TTC549 (cell line): ENCODE measurements around the gene SETD7.
"Not testable (repeated sequence)": the region's sequence is repeated elsewhere in the genome, so short reads cannot be mapped to it uniquely, and the experiment has no call there.

Experiments used
- FAIRE-seq: peaks from 2 replicates; lab custom pipeline; 2012; peaks lifted over from hg19 to GRCh38; lab: Jason Lieb, UNC

Gene SETD7

GRCh38 chr4:139508581-139509237, 47.3 kb downstream of the SETD7 start:
- no peak for FAIRE-seq

DNA sequence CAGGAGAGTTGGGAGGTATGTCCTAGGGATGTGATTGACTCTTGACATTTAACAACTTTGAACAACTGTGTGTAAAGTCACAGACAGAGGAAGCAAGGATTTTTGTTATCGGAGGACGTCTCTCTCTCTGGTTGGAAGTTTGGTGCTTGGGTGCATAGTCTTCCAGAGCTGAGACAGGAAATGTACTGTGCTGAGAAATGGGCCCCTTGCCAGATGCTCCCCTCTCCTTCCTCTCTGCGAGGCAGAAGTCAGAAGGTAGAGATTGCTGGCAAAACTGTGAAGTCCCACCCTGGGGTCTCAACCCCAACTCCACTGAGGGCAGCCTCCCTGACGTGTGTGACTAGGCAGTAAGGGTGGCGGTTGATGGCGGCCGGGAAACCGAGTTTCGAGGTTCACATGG, 49.2 kb downstream of the SETD7 start:
- no peak for FAIRE-seq

GRCh38 chr4:139503622-139504166, 52.3 kb downstream of the SETD7 start:
- no peak for FAIRE-seq

DNA sequence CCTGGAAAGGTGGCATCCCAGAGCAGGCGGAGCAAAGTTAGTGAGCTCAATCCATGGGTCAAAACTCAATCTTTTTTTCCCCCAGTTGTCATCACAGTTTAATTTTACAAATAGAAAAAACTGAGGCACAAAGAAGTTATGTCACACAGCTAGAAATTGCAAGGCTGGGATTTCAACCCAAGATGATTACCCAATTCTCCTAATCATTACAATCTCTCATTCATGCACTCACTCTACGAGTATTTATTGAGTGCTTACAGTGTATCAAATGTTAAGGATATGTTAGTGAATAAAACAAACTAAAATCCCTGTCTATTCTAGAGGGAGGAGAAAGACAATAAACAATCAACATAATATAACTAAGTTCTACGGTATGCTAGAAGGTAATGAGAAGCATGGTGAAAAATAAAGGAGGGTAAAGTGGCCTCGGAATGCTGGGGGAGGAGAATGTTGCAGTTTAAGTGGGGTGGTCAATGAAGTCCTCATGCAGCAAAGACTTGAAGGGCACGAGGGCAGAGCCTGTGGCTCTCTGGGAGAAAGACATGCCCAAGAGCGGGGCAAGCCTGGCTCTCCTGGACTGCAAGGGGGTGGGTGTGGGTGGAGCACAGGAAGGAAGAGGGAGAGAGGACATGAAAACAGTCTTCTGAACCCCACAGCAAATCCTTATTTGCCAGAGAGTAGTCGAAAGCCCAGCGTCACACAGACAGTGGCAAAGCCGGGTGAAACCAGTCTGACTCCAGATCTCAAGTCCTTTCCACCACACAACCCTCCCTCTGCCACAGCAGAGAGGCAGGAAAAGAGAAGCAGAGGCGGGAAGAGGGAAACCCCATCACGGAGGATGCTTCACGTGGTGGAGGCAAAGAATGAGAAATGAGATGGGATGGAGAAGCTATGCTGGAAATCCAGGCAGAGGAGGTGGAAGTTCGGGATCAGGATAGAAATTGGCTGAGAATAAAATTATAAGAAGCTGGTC, 53.8 kb downstream of the SETD7 start:
- no peak for FAIRE-seq

GRCh38 chr4:139501527-139501926, 54.5 kb downstream of the SETD7 start:
- FAIRE-seq = no peak

DNA sequence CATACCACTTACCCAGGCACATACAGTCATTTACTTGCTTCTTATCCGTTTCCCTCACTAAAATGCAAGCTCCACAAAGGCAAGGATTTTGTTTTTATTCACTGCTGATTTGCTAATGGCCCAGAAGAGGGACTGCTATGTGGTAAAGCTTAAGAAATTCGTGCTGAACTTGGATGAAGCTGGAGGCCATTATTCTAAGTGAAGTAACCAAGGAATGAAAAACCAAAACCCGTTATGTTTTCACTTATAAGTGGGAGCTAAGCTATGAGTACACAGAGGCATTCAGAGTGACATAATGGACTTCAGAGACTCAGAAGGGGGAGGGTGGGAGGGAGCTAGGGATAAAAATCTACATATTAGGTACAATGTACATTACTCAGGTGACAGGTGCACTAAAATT, 54.9 kb downstream of the SETD7 start:
- FAIRE-seq = no peak

DNA sequence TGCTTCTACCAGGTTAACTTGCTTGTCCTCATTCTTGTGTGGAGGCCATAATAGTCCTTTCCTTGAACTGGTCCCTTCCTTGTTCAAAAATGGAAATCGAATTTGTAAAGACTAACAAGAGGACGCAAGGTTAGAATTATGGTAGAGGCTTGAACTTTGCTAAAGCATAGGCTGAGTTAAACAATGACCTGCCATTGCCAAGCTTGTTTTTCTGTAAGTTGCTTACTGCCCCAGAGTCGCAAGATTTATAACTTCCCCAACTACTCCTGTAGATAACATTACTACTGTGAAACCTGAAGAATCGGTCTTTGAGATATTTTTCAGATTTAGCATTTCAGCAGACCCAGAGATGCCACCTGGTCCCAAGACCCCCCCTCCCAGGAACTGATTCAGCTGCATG, 56.8 kb downstream of the SETD7 start:
- FAIRE-seq = no peak

DNA sequence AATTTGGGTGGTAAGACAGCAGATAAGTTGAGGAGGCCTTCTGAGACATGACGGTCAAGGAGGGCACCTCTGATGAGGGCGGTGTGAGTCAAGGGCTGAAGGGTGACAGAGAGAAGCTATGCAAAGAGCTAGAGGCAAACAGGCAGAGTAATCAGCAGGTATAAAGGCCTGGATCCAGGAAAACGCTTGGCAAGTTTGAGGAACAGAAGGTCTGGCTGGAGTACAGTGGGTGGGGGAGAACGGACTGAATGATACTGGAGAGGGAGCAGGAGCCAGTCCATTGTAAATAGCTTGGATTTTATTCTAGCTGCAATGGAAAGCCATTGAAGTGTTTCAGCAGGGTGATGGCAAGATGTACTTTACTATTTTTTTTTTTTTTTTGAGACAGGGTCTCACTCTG, 62.8 kb downstream of the SETD7 start:
- FAIRE-seq = no peak

- FAIRE-seq = no peak
Observed at GRCh38 chr4:139492429-139492828, 63.6 kb downstream of the SETD7 start.

- no peak for FAIRE-seq
Observed at GRCh38 chr4:139489638-139490037, 66.4 kb downstream of the SETD7 start.

DNA sequence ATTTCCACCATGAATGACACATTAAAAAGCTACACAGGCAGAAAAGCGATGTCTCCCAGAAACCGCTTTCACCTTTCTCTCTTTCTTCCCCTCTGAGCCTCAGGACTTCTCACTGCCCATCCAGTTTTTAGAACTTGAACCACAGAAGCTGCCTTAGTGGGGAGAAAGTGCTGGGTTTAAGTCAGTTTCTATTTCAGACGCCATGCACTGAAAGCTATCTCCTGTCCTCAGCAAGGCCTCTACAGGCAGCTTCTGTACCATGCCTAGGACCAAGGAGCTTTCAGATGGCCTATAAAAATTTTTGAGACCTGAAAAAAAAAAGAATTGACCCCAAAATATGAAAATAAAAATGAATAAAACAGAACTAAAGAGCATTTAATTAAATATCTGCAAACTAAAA, 67.6 kb downstream of the SETD7 start:
- FAIRE-seq = no peak

DNA sequence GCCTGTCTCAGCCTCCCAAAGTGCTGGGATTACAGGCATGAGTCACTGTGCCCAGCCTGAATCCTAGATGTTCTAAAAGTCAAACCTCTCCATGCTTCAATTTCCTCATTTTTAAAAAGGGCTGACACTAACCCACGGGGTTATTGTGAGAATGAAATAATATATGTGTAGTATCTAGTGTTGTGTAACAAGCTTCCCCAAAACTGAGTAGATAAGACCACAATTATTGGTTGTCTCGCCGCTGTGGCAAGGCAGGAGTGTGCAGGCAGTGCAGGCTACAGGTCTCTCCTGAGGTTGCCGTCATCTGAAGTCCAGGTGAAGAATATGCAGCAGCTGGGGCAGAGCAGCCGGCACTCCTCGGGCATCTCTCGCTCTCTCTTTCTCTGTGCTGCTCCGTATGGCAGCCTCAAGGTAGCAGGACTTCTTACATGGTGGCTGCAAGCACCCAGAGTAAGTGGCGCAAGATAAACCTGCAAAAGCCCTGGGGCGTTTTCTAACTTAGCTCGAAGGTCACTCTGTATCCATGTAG, 71.2 kb downstream of the SETD7 start:
- no peak for FAIRE-seq

DNA sequence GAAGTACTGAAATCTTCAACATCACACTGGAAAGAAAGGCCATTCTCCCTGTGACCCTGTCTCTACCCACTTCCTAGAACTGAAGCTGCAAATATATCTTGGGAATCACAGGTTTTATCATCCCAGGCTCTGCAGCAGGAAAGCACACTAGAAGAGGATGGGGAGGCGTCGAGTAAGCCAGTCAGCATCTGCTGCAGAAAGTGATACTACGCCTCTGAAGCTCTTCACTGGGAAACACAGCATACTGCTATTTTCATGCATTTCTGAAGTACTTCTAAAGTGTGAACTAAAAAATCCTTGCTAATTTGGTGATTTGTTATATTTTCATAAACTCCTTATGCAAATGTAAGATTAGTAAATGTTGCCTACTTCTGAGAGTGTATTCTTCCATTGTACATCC, 73.0 kb downstream of the SETD7 start:
- FAIRE-seq = no peak

- FAIRE-seq = no peak
Observed at GRCh38 chr4:139481465-139481864, 74.6 kb downstream of the SETD7 start.

DNA sequence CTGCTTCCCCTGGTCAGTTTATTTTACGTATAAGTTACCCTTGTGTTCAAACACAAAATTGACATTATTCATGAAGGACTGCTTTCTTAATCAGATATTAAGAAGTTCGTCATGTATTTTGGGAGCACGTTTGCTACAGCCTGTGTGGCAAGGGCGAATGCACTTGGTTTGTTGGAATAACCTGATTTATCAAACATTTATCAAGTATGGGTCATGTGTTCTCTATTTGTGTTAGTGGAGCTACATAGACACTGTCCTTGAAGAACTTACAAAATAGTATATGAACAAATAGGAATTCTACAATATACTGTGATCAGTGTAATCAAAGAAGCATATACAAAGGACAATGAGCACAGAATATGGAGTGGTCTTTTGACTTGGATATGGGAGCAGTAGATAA, 79.7 kb downstream of the SETD7 start:
- no peak for FAIRE-seq

DNA sequence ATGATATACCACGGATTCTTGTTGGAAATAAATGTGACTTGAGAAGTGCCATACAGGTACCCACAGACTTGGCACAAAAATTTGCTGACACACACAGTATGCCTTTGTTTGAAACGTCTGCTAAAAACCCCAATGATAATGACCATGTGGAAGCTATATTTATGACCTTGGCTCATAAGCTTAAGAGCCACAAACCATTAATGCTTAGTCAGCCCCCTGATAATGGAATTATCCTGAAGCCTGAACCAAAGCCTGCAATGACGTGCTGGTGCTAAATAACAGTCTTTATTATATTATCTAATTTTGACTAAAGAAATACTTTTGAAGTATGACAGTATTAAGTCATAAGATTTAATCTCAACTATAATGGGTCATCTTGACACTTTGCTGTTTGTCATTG, 83.2 kb downstream of the SETD7 start:
- no peak for FAIRE-seq

DNA sequence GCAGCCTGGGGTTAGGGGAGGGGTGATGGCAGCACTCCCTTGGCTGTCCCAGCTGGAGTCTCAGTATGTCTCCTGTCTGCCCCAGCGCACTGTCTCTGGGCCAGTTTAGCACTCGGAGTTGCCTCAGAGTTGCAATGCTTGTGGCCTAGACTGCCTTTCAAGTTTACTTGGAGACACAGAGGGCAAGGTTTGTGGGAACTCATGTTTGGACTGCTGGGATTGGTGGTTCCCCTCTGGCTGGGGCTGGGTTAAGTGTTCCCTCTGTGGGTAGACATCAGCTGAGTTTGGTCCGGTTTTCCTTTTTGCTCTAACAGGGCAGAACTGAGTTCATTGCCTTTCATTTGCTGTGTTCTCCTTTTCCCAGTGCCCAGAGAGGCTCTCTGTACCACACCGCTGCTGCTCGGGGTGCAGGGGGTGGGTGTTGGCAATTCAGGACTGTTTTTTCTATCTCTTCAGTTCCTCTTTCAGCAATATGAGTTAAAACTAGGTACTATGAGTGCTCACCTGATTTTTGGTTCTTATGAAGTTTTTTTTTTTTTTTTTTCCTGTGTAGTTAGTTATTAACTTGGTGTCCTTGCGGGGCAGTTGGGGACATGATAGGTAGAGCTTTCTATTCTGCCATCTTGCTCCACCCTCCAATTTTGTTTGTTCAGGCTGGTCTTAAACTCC, 84.9 kb downstream of the SETD7 start:
- FAIRE-seq = no peak

DNA sequence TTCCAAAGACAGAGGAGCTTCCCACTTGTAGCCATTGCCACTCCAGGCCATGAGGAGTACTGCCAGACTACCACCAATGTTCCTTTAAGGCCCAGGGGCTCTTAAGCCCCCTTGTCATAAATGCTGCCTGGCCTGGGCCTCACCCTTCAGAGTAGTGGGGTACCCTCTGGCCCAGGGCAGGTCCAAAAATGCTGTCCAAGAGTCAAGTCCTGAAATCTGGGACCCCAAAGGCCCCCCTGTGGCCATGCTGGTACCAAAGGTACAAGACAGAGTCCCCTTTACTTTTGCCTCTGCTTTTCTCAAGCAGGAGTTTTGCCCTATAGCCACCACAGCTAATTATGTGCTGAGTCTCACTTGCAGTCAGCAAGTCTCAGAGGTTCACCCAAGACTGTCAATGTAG, 85.7 kb downstream of the SETD7 start:
- FAIRE-seq = no peak

DNA sequence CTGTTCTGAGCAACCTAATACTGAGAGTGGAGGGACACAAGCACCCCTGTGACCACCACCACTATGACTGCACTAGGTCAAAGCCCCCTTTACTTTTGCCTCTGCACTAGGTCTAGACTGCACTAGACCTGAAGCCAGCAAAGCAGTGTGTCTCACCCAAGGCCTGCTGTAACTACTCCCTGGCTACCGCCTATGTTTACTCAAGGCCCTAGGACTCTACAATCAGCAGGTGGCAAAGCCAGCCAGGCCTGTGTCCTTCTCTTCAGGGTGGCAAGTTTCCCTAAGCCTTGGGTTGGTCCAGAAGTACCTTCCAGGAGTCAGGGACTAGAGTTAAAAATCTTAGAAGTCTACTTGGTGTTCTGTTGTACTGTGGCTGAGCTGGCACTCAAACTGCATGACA, 86.2 kb downstream of the SETD7 start:
- no peak for FAIRE-seq

DNA sequence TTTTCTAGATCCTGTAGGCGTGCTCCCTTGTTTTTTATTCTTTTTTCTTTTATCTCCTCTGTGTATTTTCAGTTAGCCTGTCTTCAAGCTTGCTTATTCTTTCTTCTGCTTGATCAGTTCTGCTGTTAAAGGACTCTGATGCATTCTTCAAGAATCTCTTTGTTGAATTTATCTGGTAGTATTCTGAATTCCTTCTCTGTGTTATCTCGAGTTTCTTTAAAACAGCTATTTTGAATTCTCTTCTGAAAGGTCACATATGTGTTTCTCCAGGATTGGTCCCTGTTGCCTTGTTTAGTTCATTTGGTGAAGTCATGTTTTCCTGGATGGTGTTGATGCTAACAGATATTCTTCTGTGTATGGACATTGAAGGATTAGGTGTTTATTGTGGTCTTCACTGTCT, 86.8 kb downstream of the SETD7 start:
- no peak for FAIRE-seq

GRCh38 chr4:139468756-139469155, 87.3 kb downstream of the SETD7 start:
- FAIRE-seq = not testable (repeated sequence)

GRCh38 chr4:139465922-139466321, 90.1 kb downstream of the SETD7 start:
- FAIRE-seq = no peak

DNA sequence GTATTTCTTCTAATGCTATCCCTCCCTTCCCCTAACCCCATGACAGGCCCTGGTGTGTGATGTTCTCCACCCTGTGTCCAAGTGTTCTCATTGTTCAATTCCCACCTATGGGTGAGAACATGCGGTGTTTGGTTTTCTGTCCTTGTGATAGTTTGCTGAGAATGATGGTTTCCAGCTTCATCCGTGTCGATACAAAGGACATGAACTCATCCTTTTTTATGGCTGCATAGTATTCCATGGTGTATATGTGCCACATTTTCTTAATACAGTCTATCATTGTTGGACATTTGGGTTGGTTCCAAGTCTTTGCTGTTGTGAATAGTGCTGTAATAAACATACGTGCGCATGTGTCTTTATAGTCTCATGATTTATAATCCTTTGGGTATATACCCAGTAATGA, 91.5 kb downstream of the SETD7 start:
- not testable (repeated sequence) for FAIRE-seq
